Neuronal stem cell (in vitro differentiated cells): ENCODE results near the gene CDK17.
"Not testable (repeated sequence)": the region's sequence is repeated elsewhere in the genome, so short reads cannot be mapped to it uniquely, and the experiment has no call there.

Experiments
- DNase-seq: peaks from one replicate; pipeline ENCODE4 v3.0.0-alpha.2; 2013; ENCODE audit warnings: low spot score
- H2AFZ ChIP-seq: one replicate; pipeline ENCODE4 v1.6.1; 2013; ENCODE audit warnings: mild to moderate bottlenecking, low read length, inconsistent platforms
- H2AK5ac ChIP-seq: 2 replicates; pipeline ENCODE4 v1.6.1; 2013; ENCODE audit warnings: low read depth, mild to moderate bottlenecking, inconsistent platforms, low read length, moderate library complexity, mixed read lengths
- H2BK120ac ChIP-seq: 2 replicates; pipeline ENCODE4 v1.6.1; 2013; ENCODE audit warnings: low read depth, mild to moderate bottlenecking, inconsistent platforms, low read length, moderate library complexity, mixed read lengths
- H2BK12ac ChIP-seq: one replicate; pipeline ENCODE4 v1.6.1; 2013; ENCODE audit warnings: low read length, inconsistent platforms
- H2BK15ac ChIP-seq: 2 replicates; pipeline ENCODE4 v1.6.1; 2013; ENCODE audit warnings: mild to moderate bottlenecking, low read length, inconsistent platforms, mixed read lengths
- H2BK5ac ChIP-seq: one replicate; pipeline ENCODE4 v1.6.1; 2013; ENCODE audit warnings: inconsistent platforms, mild to moderate bottlenecking, low read length, moderate library complexity
- H3K14ac ChIP-seq: one replicate; pipeline ENCODE4 v1.6.1; 2013; ENCODE audit warnings: low read length, inconsistent platforms
- H3K18ac ChIP-seq: 2 replicates; pipeline ENCODE4 v1.6.1; 2013; ENCODE audit warnings: low read length, inconsistent platforms
- H3K23ac ChIP-seq: 2 replicates; pipeline ENCODE4 v1.6.1; 2013; ENCODE audit warnings: low read depth, mild to moderate bottlenecking, mixed read lengths, low read length, inconsistent platforms; ENCODE audit not compliant: poor library complexity
- H3K27ac ChIP-seq: replicated peaks from 3 replicates; pipeline ENCODE4 v1.5.1; 2013; ENCODE audit warnings: low read length, inconsistent platforms
- H3K27me3 ChIP-seq, 3 experiments: 2 replicates each; pipeline ENCODE4 v1.6.1; 2013; ENCODE audit warnings: low read length in 3 of 3, mild to moderate bottlenecking in 2 of 3, inconsistent platforms in 1 of 3, low read depth in 1 of 3, mixed read lengths in 1 of 3, moderate library complexity in 1 of 3; ENCODE audit not compliant: control insufficient read depth in 3 of 3, insufficient read depth in 3 of 3
- H3K36me3 ChIP-seq, 2 donors: replicated peaks in 1 of 2; 2 replicates each; pipeline ENCODE4 v1.6.1; 2013; ENCODE audit warnings: low read length in 2 of 2; ENCODE audit not compliant: control insufficient read depth in 2 of 2, insufficient read depth in 2 of 2
- H3K4ac ChIP-seq: 2 replicates; pipeline ENCODE4 v1.6.1; 2013; ENCODE audit warnings: inconsistent platforms, mild to moderate bottlenecking, low read length, moderate library complexity
- H3K4me1 ChIP-seq, 2 donors: 1 replicate in 1 of 2; 2 replicates in 1 of 2; pipeline ENCODE4 v1.6.1; 2013; ENCODE audit warnings: low read length in 2 of 2, low read depth in 1 of 2; ENCODE audit not compliant: control insufficient read depth in 2 of 2, insufficient read depth in 1 of 2
- H3K4me2 ChIP-seq: one replicate; pipeline ENCODE4 v1.6.1; 2013; ENCODE audit warnings: mild to moderate bottlenecking, low read length, inconsistent platforms; ENCODE audit not compliant: insufficient read depth, poor library complexity, severe bottlenecking
- H3K4me3 ChIP-seq, 2 donors: 2 replicates each; pipeline ENCODE4 v1.5.1; 2013; ENCODE audit warnings: low read length in 2 of 2, mild to moderate bottlenecking in 2 of 2, inconsistent platforms in 1 of 2, moderate library complexity in 1 of 2
- H3K79me1 ChIP-seq: one replicate; pipeline ENCODE4 v1.6.1; 2013; ENCODE audit warnings: low read depth, mild to moderate bottlenecking, inconsistent platforms, low read length, moderate library complexity
- H3K9ac ChIP-seq: one replicate; pipeline ENCODE4 v1.6.1; 2013; ENCODE audit warnings: mild to moderate bottlenecking, low read depth, low read length, inconsistent platforms; ENCODE audit not compliant: poor library complexity
- H3K9me3 ChIP-seq, 2 donors: replicated peaks in 1 of 2; 2 replicates each; pipeline versions ENCODE3 to v1.6.1; 2013; ENCODE audit warnings: low read length in 2 of 2, mild to moderate bottlenecking in 2 of 2, inconsistent platforms in 1 of 2, low read depth in 1 of 2, mixed read lengths in 1 of 2, moderate library complexity in 1 of 2; ENCODE audit not compliant: control insufficient read depth in 2 of 2, insufficient read depth in 1 of 2
- H4K8ac ChIP-seq: one replicate; pipeline ENCODE4 v1.6.1; 2013; ENCODE audit warnings: low read depth, mild to moderate bottlenecking, inconsistent platforms, low read length, moderate library complexity
- H4K91ac ChIP-seq: one replicate; pipeline ENCODE4 v1.6.1; 2013; ENCODE audit warnings: low read length, low read depth, mild to moderate bottlenecking, inconsistent platforms; ENCODE audit not compliant: poor library complexity
- WGBS, 2 donors: extraction: QIAGEN DNeasy Blood & Tissue Kit; methylation state at CpG; one replicate each; pipeline ENCODE4 v1.1.7; 2013; ENCODE audit warnings: missing lambda C conversion rate in 2 of 2, mixed read lengths in 1 of 2; ENCODE audit not compliant: insufficient read length in 2 of 2, insufficient replicate concordance in 1 of 2; ENCODE audit errors: extremely low coverage in 2 of 2; 5-methylcytosine and 5-hydroxymethylcytosine counted together

CDK17 gene

GRCh38 chr12:96346716-96347115, 53.5 kb downstream of the CDK17 start:
- H2BK15ac ChIP-seq, H3K27me3 ChIP-seq, H3K79me1 ChIP-seq, H3K18ac ChIP-seq, H3K9ac ChIP-seq, H3K14ac ChIP-seq, H3K27ac ChIP-seq, H2BK12ac ChIP-seq, H3K4ac ChIP-seq, H2BK5ac ChIP-seq, H2BK120ac ChIP-seq, H3K23ac ChIP-seq, H3K4me2 ChIP-seq, H4K91ac ChIP-seq, H3K4me3 ChIP-seq, H3K4me1 ChIP-seq, H4K8ac ChIP-seq, DNase-seq, H2AFZ ChIP-seq, H2AK5ac ChIP-seq, H3K36me3 ChIP-seq: not testable (repeated sequence)
- H3K9me3 ChIP-seq: peaks cover 4 to 30% of the 10 kb centered on the region in 2 donors
- no CpG with 5 or more reads among the region's 4 CpGs for WGBS, 2 donors

GRCh38 chr12:96344124-96344695, 56.0 kb downstream of the CDK17 start:
- Histone ChIP-seq H3K4me3 (no peak overlapping the region), H2AFZ (no peak overlapping the region), H3K23ac (no peak overlapping the region), H3K4me1 (no peaks in the 10 kb centered on the region), H2BK15ac (no peak overlapping the region), H3K14ac (no peak overlapping the region), H3K18ac (no peak overlapping the region), H3K9ac (no peak overlapping the region), H3K9me3 (peaks cover 4 to 23% of the 10 kb centered on the region in 2 donors), H3K4me2 (no peak overlapping the region), H3K27me3 (no peaks in the 10 kb centered on the region), H3K27ac (no peak overlapping the region), H2BK5ac (no peak overlapping the region), H2BK120ac (no peak overlapping the region), H3K79me1 (no peaks in the 10 kb centered on the region), H4K8ac (no peak overlapping the region), H3K4ac (no peak overlapping the region), H4K91ac (no peak overlapping the region), H3K36me3 (peaks cover 3% of the 10 kb centered on the region in 2 donors), H2AK5ac (no peak overlapping the region), H2BK12ac (no peak overlapping the region)
- WGBS, 2 donors: no CpG with 5 or more reads among the region's 3 CpGs
- DNase-seq: no peak

GRCh38 chr12:96343347-96343954, 56.8 kb downstream of the CDK17 start:
- H2AK5ac ChIP-seq: no peak overlapping the region
- no peak overlapping the region for H3K9ac ChIP-seq
- H4K8ac ChIP-seq: no peak overlapping the region
- no peaks in the 10 kb centered on the region for H3K27me3 ChIP-seq
- H3K14ac ChIP-seq: no peak overlapping the region
- no peak overlapping the region for H2BK120ac ChIP-seq
- no peak overlapping the region for H3K23ac ChIP-seq
- H3K4me3 ChIP-seq: no peak overlapping the region
- H3K9me3 ChIP-seq: peaks cover 4 to 23% of the 10 kb centered on the region in 2 donors
- H3K79me1 ChIP-seq: no peaks in the 10 kb centered on the region
- no peak overlapping the region for H3K27ac ChIP-seq
- H3K4ac ChIP-seq: no peak overlapping the region
- no peak overlapping the region for H2BK5ac ChIP-seq
- no peak overlapping the region for H3K4me2 ChIP-seq
- no peak for DNase-seq
- no peaks in the 10 kb centered on the region for H3K4me1 ChIP-seq
- H2BK15ac ChIP-seq: no peak overlapping the region
- WGBS, 2 donors: no CpG with 5 or more reads among the region's 3 CpGs
- no peak overlapping the region for H3K18ac ChIP-seq
- no peak overlapping the region for H4K91ac ChIP-seq
- H2BK12ac ChIP-seq: no peak overlapping the region
- H3K36me3 ChIP-seq: peaks cover 3% of the 10 kb centered on the region in 2 donors
- H2AFZ ChIP-seq: no peak overlapping the region

DNA sequence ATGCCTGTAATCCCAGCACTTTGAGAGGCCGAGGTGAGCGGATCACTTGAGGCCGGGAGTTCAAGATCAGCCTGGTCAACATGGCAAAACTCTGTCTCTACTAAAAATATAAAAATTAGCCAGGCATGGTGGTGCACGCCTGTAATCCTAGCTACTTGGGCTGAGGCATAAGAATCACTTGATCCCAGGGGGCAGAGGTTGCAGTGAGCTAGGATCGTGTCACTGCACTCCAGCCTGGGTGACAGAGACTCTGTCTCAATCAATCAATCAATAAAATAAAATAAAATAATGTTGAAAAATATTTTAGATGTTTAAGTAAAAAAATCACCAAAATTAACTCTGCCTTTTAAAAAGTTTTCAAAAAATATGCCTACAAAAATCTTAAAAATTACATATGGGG, 60.6 kb downstream of the CDK17 start:
- H2BK12ac ChIP-seq, DNase-seq: not testable (repeated sequence)
- no CpG with 5 or more reads among the region's 5 CpGs for WGBS, 2 donors

More for the DNA sequence above, 60.6 kb downstream of the CDK17 start:
- H3K36me3 ChIP-seq, H3K27me3 ChIP-seq, H2BK5ac ChIP-seq, H3K79me1 ChIP-seq, H3K14ac ChIP-seq, H4K91ac ChIP-seq, H3K4me2 ChIP-seq, H3K4me1 ChIP-seq, H2AFZ ChIP-seq, H3K18ac ChIP-seq, H2AK5ac ChIP-seq, H3K4me3 ChIP-seq, H2BK15ac ChIP-seq, H4K8ac ChIP-seq, H3K9ac ChIP-seq, H3K27ac ChIP-seq, H3K23ac ChIP-seq, H3K4ac ChIP-seq, H2BK120ac ChIP-seq: not testable (repeated sequence)
- H3K9me3 ChIP-seq: peaks cover 4 to 38% of the 10 kb centered on the region in 2 donors
